GM23248 (cell line): ENCODE results near the gene POMT2.

Source experiments
- EZH2 ChIP-seq: fragments of 200-600 bp; sonication (generic); IDR thresholded peaks from 2 replicates; pipeline ENCODE4 v1.6.1; 2018; ENCODE audit warnings: antibody characterized with exemption, mild to moderate bottlenecking; ENCODE audit not compliant: insufficient read depth, poor library complexity, severe bottlenecking
- EZH2phosphoT487 ChIP-seq: fragments of 200-600 bp; sonication (generic); IDR thresholded peaks from 2 replicates; pipeline ENCODE4 v1.6.1; 2018; ENCODE audit warnings: antibody characterized with exemption, moderate library complexity, mild to moderate bottlenecking, low read depth; ENCODE audit not compliant: insufficient read depth

- TF ChIP-seq EZH2phosphoT487 (no peak), EZH2 (no peak)
Measured at GRCh38 chr14:77346495-77346894, 25.8 kb upstream of the POMT2 start.
